B cell (primary cell): ENCODE measurements around the gene VTI1A.

ENCODE experiments used
- EZH2 ChIP-seq: IDR thresholded peaks from 2 replicates; pipeline ENCODE4 v1.6.1; 2012; ENCODE audit warnings: borderline replicate concordance, low read depth, mild to moderate bottlenecking, moderate library complexity, low read length; ENCODE audit not compliant: insufficient read depth, poor library complexity, severe bottlenecking
- TF ChIP-seq, protein P1 (sequence below): fragments of 200-600 bp; IDR thresholded peaks from one replicate; pipeline ENCODE4 v1.8.0; 2022; ENCODE audit warnings: antibody characterized with exemption, mild to moderate bottlenecking

DNA sequence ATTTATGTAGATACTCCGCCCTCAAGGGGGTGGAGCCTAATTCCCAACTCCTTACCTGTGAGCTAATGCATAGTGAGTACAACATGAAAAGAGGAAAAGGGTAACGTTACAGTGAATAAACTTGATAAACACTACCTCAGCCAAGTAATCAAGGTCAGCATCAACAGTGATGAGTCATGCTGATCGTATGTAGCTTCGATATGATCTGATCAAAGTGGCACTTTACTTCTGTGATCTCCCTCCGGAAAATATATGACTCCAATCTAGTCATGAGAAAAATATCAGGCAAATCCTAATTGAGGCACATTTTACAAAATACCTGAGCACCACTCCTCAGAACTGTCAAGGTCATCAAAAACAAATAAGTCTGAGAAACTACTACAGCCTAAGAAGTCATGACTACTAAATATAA lies 70.4 kb downstream of the VTI1A start:
- TF ChIP-seq, protein P1, sequence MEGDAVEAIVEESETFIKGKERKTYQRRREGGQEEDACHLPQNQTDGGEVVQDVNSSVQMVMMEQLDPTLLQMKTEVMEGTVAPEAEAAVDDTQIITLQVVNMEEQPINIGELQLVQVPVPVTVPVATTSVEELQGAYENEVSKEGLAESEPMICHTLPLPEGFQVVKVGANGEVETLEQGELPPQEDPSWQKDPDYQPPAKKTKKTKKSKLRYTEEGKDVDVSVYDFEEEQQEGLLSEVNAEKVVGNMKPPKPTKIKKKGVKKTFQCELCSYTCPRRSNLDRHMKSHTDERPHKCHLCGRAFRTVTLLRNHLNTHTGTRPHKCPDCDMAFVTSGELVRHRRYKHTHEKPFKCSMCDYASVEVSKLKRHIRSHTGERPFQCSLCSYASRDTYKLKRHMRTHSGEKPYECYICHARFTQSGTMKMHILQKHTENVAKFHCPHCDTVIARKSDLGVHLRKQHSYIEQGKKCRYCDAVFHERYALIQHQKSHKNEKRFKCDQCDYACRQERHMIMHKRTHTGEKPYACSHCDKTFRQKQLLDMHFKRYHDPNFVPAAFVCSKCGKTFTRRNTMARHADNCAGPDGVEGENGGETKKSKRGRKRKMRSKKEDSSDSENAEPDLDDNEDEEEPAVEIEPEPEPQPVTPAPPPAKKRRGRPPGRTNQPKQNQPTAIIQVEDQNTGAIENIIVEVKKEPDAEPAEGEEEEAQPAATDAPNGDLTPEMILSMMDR = no peak
- TF ChIP-seq EZH2 = no peak
